ENCODE measurements around the gene CARD10.

CARD10 gene

DNA sequence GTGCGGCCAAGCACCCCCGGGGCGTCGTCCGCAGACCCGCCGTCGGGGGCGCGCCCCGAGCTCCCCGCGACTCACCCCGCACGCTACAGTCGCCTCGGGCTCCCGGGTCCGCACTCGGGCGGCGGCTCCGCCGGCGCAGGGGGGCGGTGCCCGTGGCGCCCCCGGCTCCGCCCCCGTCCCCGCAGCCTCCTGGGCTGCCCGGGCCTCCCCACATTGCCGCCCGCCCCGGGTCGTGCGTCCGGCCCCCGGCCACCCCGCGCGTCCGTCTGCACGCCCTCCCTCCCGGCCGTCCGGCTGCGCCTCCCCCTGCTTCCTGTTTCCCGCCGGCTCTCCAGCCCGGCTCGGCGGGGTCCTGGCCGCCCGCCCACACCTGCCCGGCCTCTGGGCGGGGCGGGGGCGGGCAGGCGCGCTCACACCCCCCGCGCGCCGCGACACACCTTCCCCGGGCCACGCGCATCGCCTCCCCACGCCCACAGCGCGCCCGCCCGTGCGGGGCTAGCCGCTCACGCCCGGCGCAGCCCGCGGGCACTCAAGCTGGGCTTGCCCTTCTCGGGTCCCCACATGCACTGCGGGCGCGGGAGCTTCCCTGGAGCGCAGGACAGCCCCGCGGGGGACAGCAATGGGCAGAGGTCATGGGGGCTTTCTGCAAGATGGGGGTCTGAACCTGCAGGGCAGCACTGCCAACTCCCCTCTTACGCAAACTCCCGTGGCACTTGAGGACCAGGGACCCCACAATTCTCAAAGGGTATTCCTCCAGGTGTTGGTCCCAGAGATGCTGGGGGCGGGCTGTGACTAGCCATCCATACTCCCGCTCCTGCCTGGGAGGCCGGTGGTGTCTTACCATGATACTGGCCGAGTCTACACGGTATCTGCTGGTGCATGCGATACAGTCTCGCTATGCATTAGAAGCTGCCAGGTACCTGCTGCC lies at the start of gene CARD10:
Gene CARD10 (minus strand): TSS at position 148 of the 928 bp plus-strand sequence. CDS start 215 bp downstream, outside the sequence.
- no peak for DNase-seq (ENCODE audit: low read depth)

GRCh38 chr22:37568448-37569008 lies 49.3 kb upstream of the CARD10 start:
- DNase-seq (ENCODE audit: low read depth): no peak

GRCh38 chr22:37568012-37568411 lies 48.8 kb upstream of the CARD10 start:
- DNase-seq (ENCODE audit: low read depth): no peak

DNA sequence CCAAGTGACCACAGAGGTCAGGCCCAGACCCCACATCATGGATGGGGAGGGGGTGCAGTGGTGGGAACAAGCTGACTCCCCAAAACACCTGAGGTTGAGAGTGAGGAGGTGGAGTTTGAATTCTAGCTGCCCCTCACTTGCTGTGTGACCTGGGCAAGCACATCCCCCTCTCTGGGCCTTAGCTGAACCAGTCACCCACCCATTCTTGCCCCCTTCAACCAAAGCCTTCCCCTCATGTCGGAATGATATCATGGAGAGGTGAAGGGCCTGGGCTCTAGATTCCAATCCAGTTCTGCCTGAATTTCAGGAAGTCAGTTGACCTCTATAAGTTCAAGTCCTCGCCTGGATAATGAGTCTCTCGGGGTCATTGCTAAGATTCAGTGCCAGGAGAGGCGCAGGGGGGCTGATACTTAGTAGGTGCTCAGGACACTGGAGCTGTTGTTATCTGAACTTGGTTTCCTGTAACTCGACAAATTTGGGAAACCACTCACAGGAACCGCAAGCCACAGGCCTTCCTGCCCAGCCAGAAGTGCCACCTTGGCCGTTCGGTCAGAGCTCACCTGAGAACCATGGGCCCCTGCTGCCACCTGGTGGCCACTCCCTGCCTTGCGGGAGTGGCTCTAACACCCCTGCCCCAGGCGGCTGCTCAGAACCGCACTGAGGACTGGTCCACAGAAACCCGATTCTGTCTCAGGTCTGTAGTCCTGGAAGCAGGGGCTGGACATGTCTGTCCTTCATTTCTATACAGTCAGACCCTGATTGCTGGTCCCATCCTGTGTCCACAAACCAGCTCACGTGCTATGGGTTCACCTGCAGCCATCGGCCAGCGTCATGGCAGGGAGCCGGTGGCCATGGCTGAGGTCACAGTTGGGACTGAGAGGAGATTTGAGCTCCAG lies 47.9 kb upstream of the CARD10 start:
- DNase-seq (ENCODE audit: low read depth): no peak

- no peak for DNase-seq (ENCODE audit: low read depth)
These were observed 47.2 kb upstream of the CARD10 start for GRCh38 chr22:37566329-37566837.

DNA sequence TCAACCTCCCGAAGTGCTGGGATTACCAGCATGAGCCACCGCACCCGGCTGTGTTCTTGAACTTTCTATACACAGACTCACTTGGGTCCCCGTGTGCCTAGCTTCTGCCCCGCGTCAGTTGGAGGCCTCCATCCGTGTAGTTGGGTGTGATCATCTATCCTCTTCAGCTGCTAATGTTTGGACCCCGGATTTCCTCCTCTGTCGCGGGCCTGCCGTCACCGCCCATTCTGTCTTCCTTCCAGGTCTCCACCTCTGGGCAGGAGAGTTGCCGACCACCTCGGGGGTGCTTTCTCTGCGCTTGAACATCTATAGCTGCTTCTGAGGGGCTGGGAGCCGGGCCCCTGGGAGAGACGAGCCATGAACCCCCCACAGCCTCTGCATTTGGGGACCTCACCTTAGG lies 46.6 kb upstream of the CARD10 start:
- DNase-seq (ENCODE audit: low read depth): no peak

DNA sequence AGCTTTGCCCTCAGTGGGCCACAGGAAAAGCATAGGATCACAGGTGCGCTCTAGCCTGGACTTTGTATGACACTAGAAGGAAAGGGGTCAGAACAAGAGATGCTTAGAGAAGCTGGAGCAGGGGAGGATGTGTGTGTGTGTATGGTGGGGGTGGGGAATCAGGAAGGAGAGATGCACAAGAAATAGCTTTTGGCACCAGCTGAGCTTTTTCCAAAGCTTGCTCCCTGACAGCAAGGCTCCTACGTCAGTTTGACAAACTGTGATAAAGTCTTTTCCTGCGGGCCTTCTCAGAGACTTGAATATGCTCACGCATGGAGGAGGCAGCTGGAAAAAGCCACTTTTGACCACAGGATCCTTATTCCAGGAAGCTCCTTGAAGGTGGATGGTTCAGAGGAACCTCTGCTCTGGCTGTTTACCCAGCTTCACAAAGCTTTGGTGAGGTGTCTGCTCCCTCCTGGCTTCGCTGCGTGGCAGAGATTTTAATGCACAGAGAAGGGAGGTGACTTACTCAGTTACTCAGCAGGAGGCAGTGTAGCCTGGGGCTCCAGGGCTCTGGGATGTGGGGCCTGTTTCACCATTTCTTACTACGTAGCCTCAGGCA lies 45.0 kb upstream of the CARD10 start:
- DNase-seq (ENCODE audit: low read depth): no peak

GRCh38 chr22:37563153-37564081 lies 44.2 kb upstream of the CARD10 start:
- DNase-seq (ENCODE audit: low read depth): peak; percentile 78

- DNase-seq (ENCODE audit: low read depth): no peak
These were observed 43.0 kb upstream of the CARD10 start for GRCh38 chr22:37562049-37562875.

DNA sequence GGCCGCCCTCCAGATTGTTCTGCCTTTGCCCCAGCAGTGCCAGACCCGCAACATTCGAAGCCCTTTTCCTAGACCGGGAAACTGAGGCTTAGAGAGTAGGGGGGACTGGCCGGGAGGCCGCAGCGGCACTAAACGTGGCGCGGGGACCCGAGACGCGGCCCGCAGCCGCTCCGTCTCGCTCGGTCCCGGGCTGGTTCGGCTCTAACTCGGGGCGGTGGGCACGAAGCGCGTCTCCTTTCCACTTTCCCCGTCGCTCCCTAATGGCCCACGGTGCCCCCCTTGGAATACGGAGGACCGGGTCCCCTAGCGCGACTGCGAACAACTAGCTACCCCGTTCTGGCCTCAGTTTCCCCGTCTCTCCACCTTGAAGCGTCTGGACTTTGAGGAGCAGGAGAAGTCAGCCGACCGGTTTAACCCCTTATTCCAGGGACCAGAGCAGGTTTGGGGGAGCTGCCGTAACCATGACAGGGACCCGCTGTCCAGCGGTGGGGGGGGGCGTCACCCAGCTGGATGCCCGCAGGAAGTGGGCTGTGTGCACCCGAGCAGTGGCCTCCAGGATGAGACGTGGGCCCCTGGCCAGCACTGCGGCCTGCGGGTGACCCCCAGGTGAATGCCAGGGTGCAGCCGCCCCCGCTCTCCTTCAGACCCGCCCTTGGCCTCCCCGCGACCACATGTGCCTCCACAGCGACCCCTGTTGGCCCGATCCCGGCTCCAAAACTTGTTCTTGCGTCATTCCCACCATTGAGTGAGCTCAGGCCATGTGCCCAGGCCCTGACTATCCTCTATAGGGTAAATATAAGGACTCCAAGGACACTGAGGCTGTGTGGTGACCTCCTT lies 42.2 kb upstream of the CARD10 start:
- DNase-seq (ENCODE audit: low read depth): no peak

GRCh38 chr22:37560608-37561211 lies 41.5 kb upstream of the CARD10 start:
- DNase-seq (ENCODE audit: low read depth): no peak

- DNase-seq (ENCODE audit: low read depth): no peak
These were observed 40.8 kb upstream of the CARD10 start, which contains the start of gene CDC42EP1 for GRCh38 chr22:37559901-37560607. TSS of gene CDC42EP1 (plus strand) at chr22:37560480. CDS start at chr22:37566350, 5,870 bp downstream.

- no peak for DNase-seq (ENCODE audit: low read depth)
These were observed 40.3 kb upstream of the CARD10 start for GRCh38 chr22:37559521-37559900.

GRCh38 chr22:37558815-37559214 lies 39.6 kb upstream of the CARD10 start:
- no peak for DNase-seq (ENCODE audit: low read depth)

DNA sequence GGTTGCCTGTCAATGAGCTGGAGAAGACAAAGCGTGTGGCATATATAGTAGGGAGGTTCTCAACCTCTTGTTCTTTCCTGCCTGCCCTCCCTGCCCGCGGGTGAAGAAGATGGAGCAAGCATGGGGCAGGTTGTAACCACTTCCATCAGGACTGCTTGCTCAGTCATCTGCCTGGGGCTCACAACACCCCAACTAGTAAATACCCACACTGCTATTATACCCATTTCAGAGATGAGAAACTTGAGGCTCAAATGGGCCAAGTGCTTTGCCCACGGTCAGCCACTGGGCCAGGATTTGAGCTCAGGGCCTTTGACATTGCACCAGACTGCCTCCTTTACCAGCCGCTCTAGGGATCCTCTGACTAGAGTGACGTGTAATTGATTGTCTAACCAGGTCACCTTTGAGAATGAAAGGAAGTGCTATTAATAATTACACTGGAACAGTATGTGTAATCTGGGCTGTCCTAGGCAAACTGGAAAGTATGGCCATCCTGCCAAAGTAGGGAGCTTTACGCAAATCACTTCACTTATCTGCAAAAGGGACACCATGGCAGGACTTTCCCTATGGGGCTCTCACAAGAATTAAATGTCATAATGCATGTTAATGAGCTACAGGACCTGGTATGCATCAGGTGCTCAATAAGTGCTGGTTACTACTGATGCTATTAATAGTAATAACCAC lies 38.2 kb upstream of the CARD10 start:
- DNase-seq (ENCODE audit: low read depth): no peak

DNA sequence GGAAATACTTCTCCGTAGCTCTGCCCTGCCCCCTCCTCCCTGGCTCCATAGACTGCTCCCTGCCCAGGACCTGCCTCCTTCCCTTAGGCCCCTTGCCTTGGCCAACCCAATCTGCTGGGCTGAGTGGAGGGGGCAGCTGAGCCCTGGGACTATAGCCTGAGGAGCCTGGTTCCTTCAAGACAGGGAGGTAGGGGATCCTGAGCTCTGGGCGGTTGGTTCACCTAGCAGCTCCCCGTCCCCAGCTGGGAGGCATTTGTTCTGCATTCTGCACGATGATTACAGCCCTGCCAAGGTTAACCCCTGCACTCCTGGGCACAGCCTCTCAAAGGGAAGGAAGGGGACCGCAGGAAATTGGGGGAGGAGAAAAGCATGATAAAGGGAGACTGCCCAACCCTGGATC lies 37.5 kb upstream of the CARD10 start:
- no peak for DNase-seq (ENCODE audit: low read depth)

GRCh38 chr22:37555029-37555428 lies 35.8 kb upstream of the CARD10 start:
- no peak for DNase-seq (ENCODE audit: low read depth)
